ENCODE results near the gene LRRC31.

Gene LRRC31

DNA sequence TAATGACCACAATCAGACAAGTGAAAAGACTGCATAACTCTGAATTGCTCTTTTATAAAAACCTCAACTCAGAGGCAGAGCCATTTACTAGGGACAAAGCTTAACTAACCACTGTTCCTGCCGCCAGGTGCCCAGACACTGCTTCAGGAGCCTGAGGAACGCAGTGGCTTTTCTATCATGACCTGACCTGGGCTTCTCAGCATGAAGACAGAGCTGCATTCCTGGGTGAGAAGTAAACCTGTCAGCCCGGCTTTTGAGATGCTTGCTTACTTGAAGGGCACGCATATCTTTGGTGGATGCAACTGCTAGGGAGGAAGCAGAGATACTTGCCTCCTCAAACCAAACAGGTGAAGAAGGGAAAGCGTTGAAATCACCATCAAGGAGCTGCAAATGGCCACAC, 7.9 kb downstream of the LRRC31 start:
- DNase-seq: no peak

GRCh38 chr3:169857811-169858210, 11.9 kb downstream of the LRRC31 start:
- no peak for DNase-seq

DNA sequence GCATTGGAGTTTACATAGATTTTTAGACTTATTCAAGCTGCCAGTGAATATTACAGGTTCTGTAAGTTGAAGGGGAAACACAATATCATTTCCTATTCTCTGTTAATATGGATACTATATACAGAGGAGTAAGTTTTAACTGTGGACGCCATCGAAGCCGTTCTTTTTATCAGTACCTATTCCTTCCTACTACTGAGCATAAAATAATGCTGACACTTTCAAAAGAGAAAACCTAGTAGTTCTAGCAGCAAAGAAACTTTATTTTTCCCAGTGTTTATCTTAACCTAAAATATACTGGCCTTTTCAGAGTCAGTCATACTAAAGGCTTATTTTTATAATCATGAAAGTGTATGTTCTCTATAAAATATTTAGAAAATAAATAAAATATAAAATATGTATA, 14.2 kb downstream of the LRRC31 start:
- no peak for DNase-seq

DNA sequence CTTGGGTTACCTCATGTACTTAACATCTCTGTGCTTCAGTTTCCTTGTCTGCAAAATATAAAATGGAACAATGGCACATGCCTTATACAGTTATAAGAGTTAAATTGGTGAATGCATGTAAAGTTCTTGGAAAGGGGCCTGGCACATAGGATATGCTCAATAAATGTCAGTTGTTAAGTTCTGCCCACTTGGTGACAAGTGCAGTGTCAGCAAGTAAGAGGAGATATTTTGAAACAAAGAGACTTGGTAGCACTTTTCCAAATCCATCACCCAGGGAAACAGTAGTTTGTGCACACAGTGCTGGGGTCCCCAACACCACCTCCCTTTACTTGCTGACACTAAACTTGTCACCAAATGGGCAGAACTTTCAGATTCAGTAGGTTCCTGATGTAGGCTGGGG, 19.1 kb downstream of the LRRC31 start:
- no peak for DNase-seq

- no peak for DNase-seq
Measured at GRCh38 chr3:169848741-169849140, 21.0 kb downstream of the LRRC31 start.

GRCh38 chr3:169847896-169848295, 21.8 kb downstream of the LRRC31 start:
- no peak for DNase-seq

GRCh38 chr3:169846458-169847193, 23.1 kb downstream of the LRRC31 start:
- no peak for DNase-seq

GRCh38 chr3:169842960-169843359, 26.8 kb downstream of the LRRC31 start:
- no peak for DNase-seq

DNA sequence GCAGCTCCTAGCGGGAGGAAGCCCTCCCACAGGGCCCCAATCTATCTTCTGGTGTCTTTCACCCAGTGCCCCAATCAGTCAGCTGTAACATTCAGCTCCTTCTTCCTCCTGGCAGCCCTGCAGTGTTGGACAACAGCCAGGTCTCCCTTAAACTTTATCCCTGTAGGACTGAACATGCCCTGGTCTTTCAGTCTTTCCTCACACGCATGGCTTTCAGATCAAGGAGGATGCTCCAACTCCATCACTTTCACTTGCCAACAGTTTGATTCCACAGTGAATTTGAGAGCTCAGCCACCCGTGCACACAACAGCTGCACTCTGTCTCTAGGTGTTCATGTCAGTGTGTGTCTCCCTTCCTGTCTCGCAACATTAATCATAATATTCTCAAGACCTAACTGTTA, 28.6 kb downstream of the LRRC31 start:
- DNase-seq: no peak

DNA sequence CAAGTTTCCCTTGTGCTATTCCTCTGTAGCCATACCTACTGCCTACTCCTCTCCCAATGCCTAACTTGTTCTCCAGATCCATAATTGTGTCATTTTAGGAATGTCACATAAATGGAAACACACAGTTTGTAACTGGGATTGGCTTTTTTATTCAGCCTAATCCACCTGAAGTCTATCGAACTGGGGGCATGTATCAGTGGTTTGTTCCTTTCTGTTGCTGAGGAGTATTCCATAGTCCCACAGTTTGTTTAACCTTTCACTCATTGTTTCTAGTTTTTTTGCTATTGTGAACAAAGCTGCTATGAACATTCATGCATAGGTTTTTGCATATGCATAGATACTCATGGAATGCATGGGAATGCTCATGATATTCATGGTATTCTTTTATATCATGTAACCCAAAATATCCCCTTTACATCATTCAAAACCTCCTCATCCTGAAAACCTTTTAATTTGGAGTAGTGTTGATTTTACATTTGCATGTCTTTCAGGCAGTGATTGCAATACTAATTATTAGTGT, 31.2 kb downstream of the LRRC31 start:
- DNase-seq: no peak

GRCh38 chr3:169836942-169837275, 32.8 kb downstream of the LRRC31 start:
- no peak for DNase-seq

DNA sequence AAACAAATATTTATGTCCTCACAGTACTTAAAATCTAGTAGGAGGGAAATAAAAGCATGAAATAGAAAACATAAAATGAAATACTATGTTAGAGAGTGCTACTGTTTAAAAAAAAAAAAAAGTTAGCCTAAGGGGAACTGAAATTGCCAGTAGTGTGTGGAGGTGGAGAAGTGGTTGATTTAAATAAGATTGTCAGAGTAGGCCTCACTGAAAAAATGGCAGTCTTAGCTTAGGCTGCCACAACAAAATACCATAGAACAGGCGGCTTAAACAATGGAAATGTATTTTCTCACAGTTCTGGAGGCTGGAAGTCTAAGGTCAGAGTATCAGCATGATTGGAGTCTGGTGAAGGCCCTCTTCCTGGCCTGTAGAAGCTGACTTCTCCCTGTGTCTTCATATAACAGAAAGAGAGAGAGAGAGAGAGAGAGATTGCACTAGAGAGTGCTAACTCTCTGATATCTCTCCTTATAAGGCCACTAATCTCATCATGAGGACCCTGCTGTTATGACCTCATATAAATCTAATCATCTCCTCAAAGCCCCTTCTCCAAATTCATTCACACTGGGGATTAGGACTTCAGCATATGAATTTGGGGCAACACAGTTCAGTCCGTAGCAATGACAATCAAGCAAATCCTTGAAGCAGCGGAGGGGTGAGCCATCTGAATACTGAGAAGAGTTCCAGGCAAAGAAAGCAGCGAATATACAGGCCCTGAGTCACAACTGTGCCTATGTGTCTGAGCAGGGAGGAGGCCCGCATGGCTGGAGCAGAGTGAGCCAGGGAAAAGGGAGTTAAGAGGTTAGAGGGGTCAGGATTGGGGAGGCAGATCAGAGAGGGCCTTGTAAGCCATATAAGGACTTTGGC, 33.4 kb downstream of the LRRC31 start:
- no peak for DNase-seq

DNA sequence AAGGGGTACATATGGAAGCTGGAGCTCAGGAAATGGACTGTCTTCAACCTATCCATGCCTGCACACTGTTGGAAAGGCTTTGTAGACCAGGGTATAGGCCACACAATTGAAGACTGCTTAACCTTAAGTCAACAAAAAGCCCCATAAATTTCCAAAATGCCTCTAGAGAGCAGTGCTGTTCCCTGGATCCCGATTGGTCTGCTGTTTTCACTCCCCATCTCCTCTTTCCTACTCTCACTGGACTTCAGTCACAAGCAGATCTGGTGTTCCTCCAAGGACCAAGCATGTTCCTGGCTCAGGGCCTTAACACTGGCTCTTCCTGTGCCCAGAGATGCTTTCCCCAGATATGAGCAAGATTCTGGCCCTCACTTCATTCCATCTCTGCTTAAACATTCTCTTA, 34.2 kb downstream of the LRRC31 start:
- no peak for DNase-seq

- no peak for DNase-seq
Measured at GRCh38 chr3:169827712-169828111, 42.0 kb downstream of the LRRC31 start.

- DNase-seq: no peak
Measured at GRCh38 chr3:169825316-169825715, 44.4 kb downstream of the LRRC31 start.

GRCh38 chr3:169822983-169823382, 46.8 kb downstream of the LRRC31 start:
- DNase-seq: no peak

GRCh38 chr3:169822540-169822939, 47.2 kb downstream of the LRRC31 start:
- DNase-seq: no peak

- no peak for DNase-seq
Measured at GRCh38 chr3:169822091-169822490, 47.6 kb downstream of the LRRC31 start.

DNA sequence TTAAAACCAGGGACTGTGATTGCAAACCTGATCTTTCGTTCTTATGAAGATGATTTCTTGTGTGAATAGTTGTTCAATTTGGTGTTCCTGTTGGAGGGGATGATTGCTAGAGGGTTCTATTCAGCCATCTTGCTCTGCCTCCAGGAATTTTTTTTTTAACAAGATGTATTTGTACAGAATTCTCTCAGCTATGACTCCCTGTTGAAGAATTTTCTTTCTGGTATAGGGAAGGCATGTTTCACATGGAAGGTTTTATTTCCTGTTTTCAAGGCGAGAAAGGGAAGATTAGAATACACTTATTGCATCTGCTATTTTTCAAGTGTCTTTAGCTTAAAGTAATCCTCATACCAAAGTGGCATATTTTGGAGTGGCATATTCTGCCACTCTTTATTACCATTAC, 51.4 kb downstream of the LRRC31 start:
- no peak for DNase-seq

GRCh38 chr3:169815590-169816150, 54.1 kb downstream of the LRRC31 start:
- no peak for DNase-seq

DNA sequence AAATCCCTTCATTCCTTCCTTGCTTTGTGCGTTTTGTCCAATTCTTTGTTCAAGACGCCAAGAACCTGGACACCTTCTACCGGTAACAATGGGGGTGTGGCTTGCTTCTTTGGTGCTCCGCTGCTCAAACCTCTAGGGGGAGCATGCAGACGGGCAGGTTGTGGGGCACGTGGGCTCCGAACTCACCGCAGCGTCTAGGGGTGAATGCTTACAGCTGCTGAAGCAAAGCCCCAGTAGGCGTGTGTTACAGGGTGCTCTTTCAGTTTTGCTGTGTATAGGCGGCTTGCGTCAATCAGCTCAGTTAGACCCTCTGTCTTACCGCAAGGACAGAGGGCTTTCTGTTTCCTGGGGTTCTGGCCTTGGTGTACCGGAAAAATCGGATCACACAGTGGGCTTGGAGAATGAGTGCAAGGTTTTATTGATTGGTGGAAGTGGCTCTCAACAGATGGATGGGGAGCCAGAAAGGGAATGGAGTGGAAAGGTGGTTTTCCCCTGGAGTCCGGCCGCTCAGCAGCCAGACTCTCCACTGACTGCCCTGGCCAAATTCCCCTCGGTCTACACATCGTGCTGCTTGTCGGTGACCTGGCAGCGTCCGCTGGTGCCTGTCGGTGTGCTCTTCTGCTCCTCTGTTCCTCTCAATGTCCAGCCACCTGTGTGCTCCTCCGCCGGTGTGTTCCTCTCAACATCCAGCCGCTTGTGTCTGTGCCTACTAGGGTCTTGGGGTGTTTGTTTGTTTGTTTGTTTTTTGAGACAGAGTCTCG, 55.8 kb downstream of the LRRC31 start:
- peak; percentile 65 to 72 for DNase-seq

- no peak for DNase-seq
Measured at GRCh38 chr3:169813278-169813677, 56.5 kb downstream of the LRRC31 start.

Measured in stimulated activated CD4-positive, alpha-beta T cell treated with anti-CD3 and anti-CD28 coated beads, Interleukin-2, amount 100 ng/mL, for 24 hours (primary cell).